Panc1 (cell line): ENCODE measurements around the gene MRPL38. TPM values are rescaled to one million over a fixed set of nuclear protein-coding genes. Genes with fewer than 3 reads are reported as not detected.
"Not testable (repeated sequence)": the region's sequence is repeated elsewhere in the genome, so short reads cannot be mapped to it uniquely, and the experiment has no call there.

Source experiments
- ATAC-seq: fragments of 200-7000 bp; cut with Tn5 transposase; 2 replicates; pipeline ENCODE4 v1.9.1; 2020; ENCODE audit warnings: mild to moderate bottlenecking, moderate library complexity
- BruUV-seq: library from RNA; stranded (reverse); fragments of 400-500 nt; replicated peaks from 2 replicates; lab custom pipeline; 2021; lab: Mats Ljungman, UMichigan
- CTCF ChIA-PET: fragments of 300-600 bp; sonication (Branson Sonifier 250); formaldehyde crosslinking; loops from one replicate; lab custom pipeline; 2022; ENCODE audit warnings: antibody characterized with exemption; lab: Charles Lee
- POLR2A ChIA-PET: fragments of 300-600 bp; sonication (Branson Sonifier 250); formaldehyde crosslinking; loops from one replicate; lab custom pipeline; 2022; ENCODE audit warnings: antibody characterized with exemption; lab: Charles Lee
- DNase-seq: peaks from one replicate; pipeline ENCODE4 v3.0.0-alpha.2; 2010; ENCODE audit warnings: low read depth, low spot score
- H3K27ac ChIP-seq: 2 replicates; pipeline ENCODE4 v1.5.1; 2011; ENCODE audit warnings: mild to moderate bottlenecking, low read length, inconsistent platforms
- H3K27me3 ChIP-seq: fragments of 200-500 bp; sonication (Bioruptor generic); 2 replicates; pipeline ENCODE4 v1.6.0; 2014; ENCODE audit warnings: low read length, inconsistent platforms; ENCODE audit not compliant: control insufficient read depth, insufficient read depth
- H3K36me3 ChIP-seq: fragments of 200-500 bp; sonication (Bioruptor generic); 2 replicates; pipeline ENCODE4 v1.5.1; 2014; ENCODE audit warnings: inconsistent platforms, mild to moderate bottlenecking, low read length, moderate library complexity; ENCODE audit not compliant: control insufficient read depth, insufficient read depth
- H3K4me1 ChIP-seq: 2 replicates; pipeline ENCODE4 v1.5.1; 2011; ENCODE audit warnings: inconsistent platforms, mild to moderate bottlenecking, low read length, moderate library complexity; ENCODE audit not compliant: control insufficient read depth, insufficient read depth
- H3K4me3 ChIP-seq, 2 experiments: 2 replicates each; pipeline ENCODE4 v1.5.1; 2011 to 2012; ENCODE audit warnings: low read depth in 2 of 2, low read length in 2 of 2, mild to moderate bottlenecking in 2 of 2, inconsistent platforms in 1 of 2, moderate library complexity in 1 of 2
- H3K9me3 ChIP-seq: fragments of 200-500 bp; sonication (Bioruptor generic); 2 replicates; pipeline ENCODE4 v1.5.1; 2014; ENCODE audit warnings: low read depth, mild to moderate bottlenecking, inconsistent platforms, low read length, moderate library complexity; ENCODE audit not compliant: control insufficient read depth, insufficient read depth
- CTCF ChIP-seq: fragments of 450-650 bp; IDR thresholded peaks from 2 replicates; pipeline ENCODE4 v1.5.1; 2017; ENCODE audit warnings: mild to moderate bottlenecking
- POLR2AphosphoS5 ChIP-seq: IDR thresholded peaks from 2 replicates; pipeline ENCODE4 v1.6.1; 2012; ENCODE audit warnings: mild to moderate bottlenecking, low read depth, low read length, moderate library complexity
- SIN3A ChIP-seq: IDR thresholded peaks from 2 replicates; pipeline ENCODE4 v1.6.1; 2012; ENCODE audit warnings: low read depth, mild to moderate bottlenecking, low read length, moderate library complexity, borderline replicate concordance; ENCODE audit not compliant: insufficient read depth
- TCF7L2 ChIP-seq: IDR thresholded peaks from 2 replicates; pipeline ENCODE4 v1.6.1; 2011; ENCODE audit warnings: mild to moderate bottlenecking, low read depth, low read length, inconsistent platforms
- in situ Hi-C: cut with HindIII; loops from 2 replicates; pipeline ENCODE4 v1.10.0; 2016; ENCODE audit warnings: low sequenced_read_pairs, low pct_unique_long_range_greater_than_20kb
- intact Hi-C: fragments of 100-400 bp; cut with micrococcal nuclease; formaldehyde crosslinking; loops from one replicate; pipeline ENCODE4 v1.10.0; 2022; ENCODE audit not compliant: unreplicated experiment
- total RNA-seq: library from RNA; stranded (reverse); gene quantifications from one replicate; pipeline ENCODE4 v1.2.1, GENCODE V29; 2021; ENCODE audit not compliant: unreplicated experiment
- TF ChIP-seq, protein P1 (sequence below), 2 experiments: IDR thresholded peaks; 2 replicates each; pipeline ENCODE4 v1.6.1; 2011 to 2012; ENCODE audit warnings: low read depth in 2 of 2, control low read depth in 1 of 2, low read length in 1 of 2, mild to moderate bottlenecking in 1 of 2, moderate library complexity in 1 of 2; ENCODE audit not compliant: insufficient read depth in 1 of 2

MRPL38 gene
- total RNA-seq, 1 experiment from 2014 or later: 165 TPM

DNA sequence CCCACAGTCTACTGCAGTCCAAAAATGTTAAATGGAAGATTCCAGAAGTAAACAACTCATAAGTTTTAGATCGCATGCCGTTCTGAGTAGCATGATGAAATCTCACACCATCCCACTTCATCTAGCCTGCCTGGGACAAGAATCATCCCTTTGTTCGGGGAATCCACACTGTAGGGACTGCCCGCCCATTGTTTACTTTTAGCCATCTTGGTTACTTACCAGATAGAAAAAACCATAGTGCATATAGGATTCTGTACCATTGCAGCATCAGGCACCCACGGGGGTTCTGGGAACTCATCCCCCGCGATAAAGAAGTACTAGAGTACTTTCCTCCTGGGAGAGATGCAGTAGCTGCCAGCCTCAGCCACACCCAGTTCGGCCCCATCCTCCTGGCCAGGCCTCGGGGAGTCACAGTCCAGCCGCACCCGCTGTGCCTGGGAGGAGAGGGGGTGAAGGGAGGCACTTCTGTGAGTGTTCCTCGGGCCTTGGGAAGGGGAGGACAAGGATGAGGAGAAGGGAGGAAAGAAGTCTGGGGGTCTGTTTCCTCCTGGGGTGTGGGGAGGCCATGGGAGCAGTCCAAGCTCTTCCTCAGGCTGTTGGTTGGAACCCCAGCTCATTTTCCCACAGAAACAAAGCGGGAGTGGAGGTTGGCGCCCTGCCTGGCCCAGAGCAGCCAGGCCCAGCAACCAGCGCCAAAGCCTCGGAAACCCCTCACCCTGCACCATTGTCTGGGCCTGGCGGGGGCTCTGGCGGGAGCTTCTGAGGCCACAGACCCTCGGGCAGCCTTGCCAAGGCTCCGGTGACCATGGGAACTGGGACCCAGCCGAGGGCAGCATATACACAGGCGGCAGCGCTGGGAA, 35.2 kb downstream of the MRPL38 start:
- CTCF ChIA-PET: no interaction called here
- Histone ChIP-seq H3K4me1 (peaks cover 19% of the 10 kb centered on the region), H3K36me3 (no peaks in the 10 kb centered on the region), H3K27me3 (no peaks in the 10 kb centered on the region), H3K27ac (peak overlapping the region; percentile 67; the same call in 1 of the 2 replicates), H3K4me3 (no peak overlapping the region), H3K9me3 (no peaks in the 10 kb centered on the region)
- POLR2A ChIA-PET: interaction anchor here (0.6 kb wide), 1 partner anchor 9 kb away, joined by 4 read pairs; no protein-coding TSS in a partner anchor
- in situ Hi-C loops: no loop called here
- intact Hi-C loops: no loop called here
- TF ChIP-seq SIN3A (no peak), CTCF (no peak), POLR2AphosphoS5 (no peak), TCF7L2 (no peak)
- TF ChIP-seq, protein P1, sequence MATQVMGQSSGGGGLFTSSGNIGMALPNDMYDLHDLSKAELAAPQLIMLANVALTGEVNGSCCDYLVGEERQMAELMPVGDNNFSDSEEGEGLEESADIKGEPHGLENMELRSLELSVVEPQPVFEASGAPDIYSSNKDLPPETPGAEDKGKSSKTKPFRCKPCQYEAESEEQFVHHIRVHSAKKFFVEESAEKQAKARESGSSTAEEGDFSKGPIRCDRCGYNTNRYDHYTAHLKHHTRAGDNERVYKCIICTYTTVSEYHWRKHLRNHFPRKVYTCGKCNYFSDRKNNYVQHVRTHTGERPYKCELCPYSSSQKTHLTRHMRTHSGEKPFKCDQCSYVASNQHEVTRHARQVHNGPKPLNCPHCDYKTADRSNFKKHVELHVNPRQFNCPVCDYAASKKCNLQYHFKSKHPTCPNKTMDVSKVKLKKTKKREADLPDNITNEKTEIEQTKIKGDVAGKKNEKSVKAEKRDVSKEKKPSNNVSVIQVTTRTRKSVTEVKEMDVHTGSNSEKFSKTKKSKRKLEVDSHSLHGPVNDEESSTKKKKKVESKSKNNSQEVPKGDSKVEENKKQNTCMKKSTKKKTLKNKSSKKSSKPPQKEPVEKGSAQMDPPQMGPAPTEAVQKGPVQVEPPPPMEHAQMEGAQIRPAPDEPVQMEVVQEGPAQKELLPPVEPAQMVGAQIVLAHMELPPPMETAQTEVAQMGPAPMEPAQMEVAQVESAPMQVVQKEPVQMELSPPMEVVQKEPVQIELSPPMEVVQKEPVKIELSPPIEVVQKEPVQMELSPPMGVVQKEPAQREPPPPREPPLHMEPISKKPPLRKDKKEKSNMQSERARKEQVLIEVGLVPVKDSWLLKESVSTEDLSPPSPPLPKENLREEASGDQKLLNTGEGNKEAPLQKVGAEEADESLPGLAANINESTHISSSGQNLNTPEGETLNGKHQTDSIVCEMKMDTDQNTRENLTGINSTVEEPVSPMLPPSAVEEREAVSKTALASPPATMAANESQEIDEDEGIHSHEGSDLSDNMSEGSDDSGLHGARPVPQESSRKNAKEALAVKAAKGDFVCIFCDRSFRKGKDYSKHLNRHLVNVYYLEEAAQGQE (IDR thresholded peaks at IDR 0.05; ENCODE audit: insufficient read depth in 1 of 2, low read depth in 2 of 2, low read length in 1 of 2): no peak
- DNase-seq (no peak), ATAC-seq (no peak)
- no TSS peak for BruUV-seq

- POLR2A ChIA-PET, BruUV-seq, H3K27ac ChIP-seq, ATAC-seq, H3K36me3 ChIP-seq, CTCF ChIA-PET, H3K9me3 ChIP-seq, H3K4me3 ChIP-seq, DNase-seq, in situ Hi-C loops, H3K27me3 ChIP-seq, intact Hi-C loops: not testable (repeated sequence)
- peaks cover 19% of the 10 kb centered on the region for H3K4me1 ChIP-seq
These were observed 35.9 kb downstream of the MRPL38 start for GRCh38 chr17:75868730-75869281.

DNA sequence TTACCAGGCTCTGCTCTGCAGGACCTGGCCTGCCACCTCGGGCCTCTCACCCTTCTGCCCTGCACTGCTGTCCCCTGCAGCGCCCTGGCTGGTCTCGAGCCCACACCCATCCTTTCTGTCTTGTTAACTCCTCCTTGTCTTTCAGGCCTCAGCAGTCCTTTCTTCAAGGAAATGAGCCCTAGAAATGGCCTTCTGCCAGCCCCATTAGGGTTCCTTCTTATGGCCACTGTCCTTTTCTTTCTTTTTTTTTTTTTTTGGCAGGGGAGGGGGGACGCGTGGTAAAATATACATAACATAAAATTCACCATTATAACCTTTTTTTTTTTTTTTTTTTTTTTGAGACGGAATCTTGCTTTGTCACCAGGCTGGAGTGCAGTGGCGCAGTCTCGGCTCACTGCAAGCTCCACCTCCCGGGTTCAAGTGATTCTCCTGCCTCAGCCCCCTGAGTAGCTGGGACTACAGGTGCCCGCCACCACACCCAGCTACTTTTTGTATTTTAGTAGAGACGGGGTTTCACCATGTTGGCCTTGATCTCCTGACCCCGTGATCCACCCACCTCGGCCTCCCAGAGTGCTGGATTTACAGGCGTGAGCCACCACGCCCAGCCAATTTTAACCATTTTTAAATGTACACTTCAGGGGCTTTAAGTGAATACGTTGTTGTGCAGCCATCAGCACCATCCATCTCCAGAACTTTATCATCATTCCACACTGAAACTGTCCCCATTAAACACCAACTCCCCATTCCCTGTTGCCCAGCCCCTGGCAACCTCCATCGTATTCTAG, 39.1 kb downstream of the MRPL38 start:
- DNase-seq, intact Hi-C loops, H3K27me3 ChIP-seq, ATAC-seq, H3K36me3 ChIP-seq, H3K4me1 ChIP-seq, in situ Hi-C loops, H3K4me3 ChIP-seq, H3K27ac ChIP-seq, H3K9me3 ChIP-seq, BruUV-seq: not testable (repeated sequence)
- POLR2A ChIA-PET: interaction anchor here (0.7 kb wide), 1 partner anchor 792 kb away, joined by 7 read pairs; no protein-coding TSS in a partner anchor
- CTCF ChIA-PET: interaction anchor here (0.6 kb wide), 1 partner anchor 15 kb away, joined by 3 read pairs; no protein-coding TSS in a partner anchor

GRCh38 chr17:75864887-75865286, 39.8 kb downstream of the MRPL38 start:
- H3K4me3 ChIP-seq, ATAC-seq, H3K27me3 ChIP-seq, DNase-seq, H3K36me3 ChIP-seq, H3K4me1 ChIP-seq, H3K9me3 ChIP-seq, intact Hi-C loops, BruUV-seq, H3K27ac ChIP-seq, in situ Hi-C loops: not testable (repeated sequence)
- CTCF ChIA-PET: interaction anchor here (0.6 kb wide), 2 partner anchors 16 to 85 kb away, joined by 3 read pairs; a partner anchor contains a TSS
- POLR2A ChIA-PET: interaction anchor here (0.6 to 0.7 kb wide), 2 partner anchors 85 to 791 kb away, joined by 3 to 7 read pairs; a partner anchor contains a TSS
